CD4-positive, alpha-beta memory T cell (primary cell): ENCODE data around the gene MAP7. TPM values are rescaled to one million over a fixed set of nuclear protein-coding genes. Genes with fewer than 3 reads are reported as not detected.

Source experiments
- polyA plus RNA-seq, 2 donors: library from polyadenylated mRNA; unstranded; fragments of 300-500 nt; fragmentation: Illumina TruSeq; gene quantifications; one replicate each; pipeline ENCODE4 v1.2.3, GENCODE V29; 2021
- total RNA-seq, 2 experiments: library from RNA; stranded (reverse); gene quantifications; one replicate each; pipeline ENCODE4 v1.2.3, GENCODE V29; 2021

Gene MAP7
- total and polyA plus RNA-seq, 4 experiments from 2014 or later = 0.55 to 1.5 (median 0.65) TPM

Other genes starting within 250 kb of the MAP7 start
- gene MAP3K5, start 242.1 kb upstream of the MAP7 start, total RNA-seq = 10 to 100 TPM; 31.4 to 31.7 TPM
- gene MAP3K5, start 242.1 kb upstream of the MAP7 start, polyA plus RNA-seq = 10 to 100 TPM in 1 of 2 donors, 1 to 10 TPM in 1; 7.3 to 26.3 TPM